Neural progenitor cell (in vitro differentiated cells): ENCODE results near the gene SPSB2. TPM values are rescaled to one million over a fixed set of nuclear protein-coding genes. Genes with fewer than 3 reads are reported as not detected.
A peak's percentile ranks its signal among the peaks of the same experiment; 100 is the strongest.

Experiments used
- DNase-seq: peaks from one replicate; pipeline ENCODE4 v3.0.0-alpha.2; 2016; ENCODE audit warnings: low spot score
- H2AFZ ChIP-seq: fragments of 200-600 bp; sonication (generic); replicated peaks from 2 replicates; pipeline ENCODE4 v1.6.1; 2016; ENCODE audit warnings: antibody characterized with exemption
- H3F3A ChIP-seq: fragments of 200-600 bp; sonication (generic); 2 replicates; pipeline ENCODE4 v1.6.1; 2016; ENCODE audit warnings: antibody characterized with exemption, low read depth
- H3K27ac ChIP-seq: fragments of 200-600 bp; sonication (generic); 2 replicates; pipeline ENCODE4 v1.5.1; 2016; ENCODE audit warnings: mild to moderate bottlenecking
- H3K27me3 ChIP-seq: fragments of 200-600 bp; sonication (generic); 2 replicates; pipeline ENCODE4 v1.6.1; 2016; ENCODE audit warnings: mild to moderate bottlenecking, moderate library complexity
- H3K36me3 ChIP-seq: fragments of 200-600 bp; sonication (generic); 2 replicates; pipeline ENCODE4 v1.5.1; 2016
- H3K4me1 ChIP-seq: fragments of 200-600 bp; sonication (generic); 2 replicates; pipeline ENCODE4 v1.6.1; 2016; ENCODE audit warnings: mixed run types
- H3K4me2 ChIP-seq: fragments of 200-600 bp; sonication (generic); 2 replicates; pipeline ENCODE4 v1.6.1; 2016
- H3K4me3 ChIP-seq: fragments of 200-600 bp; sonication (generic); 2 replicates; pipeline ENCODE4 v1.5.1; 2016
- H3K79me2 ChIP-seq: fragments of 200-600 bp; sonication (generic); 2 replicates; pipeline ENCODE4 v1.6.1; 2016; ENCODE audit warnings: low read depth
- H3K9ac ChIP-seq: fragments of 200-600 bp; sonication (generic); 2 replicates; pipeline ENCODE4 v1.6.1; 2016
- H3K9me3 ChIP-seq: fragments of 200-600 bp; sonication (generic); 2 replicates; pipeline ENCODE4 v1.5.1; 2016; ENCODE audit warnings: low read depth
- H4K20me1 ChIP-seq: fragments of 200-600 bp; sonication (generic); 2 replicates; pipeline ENCODE4 v1.6.1; 2016; ENCODE audit warnings: low read depth
- H3K27ac Mint-ChIP-seq: 3 replicates; pipeline ENCODE4 v1.8.0; 2021; ENCODE audit warnings: mixed read lengths
- H3K27me3 Mint-ChIP-seq: 2 replicates; pipeline ENCODE4 v1.8.0; 2022; ENCODE audit warnings: low read depth, mild to moderate bottlenecking, inconsistent platforms, moderate library complexity, mixed read lengths; ENCODE audit not compliant: insufficient read depth
- H3K36me3 Mint-ChIP-seq: 3 replicates; pipeline ENCODE4 v1.8.0; 2021; ENCODE audit warnings: mixed read lengths
- H3K4me1 Mint-ChIP-seq: 3 replicates; pipeline ENCODE4 v1.8.0; 2021; ENCODE audit warnings: mixed read lengths
- H3K4me3 Mint-ChIP-seq: 3 replicates; pipeline ENCODE4 v1.8.0; 2021; ENCODE audit warnings: mild to moderate bottlenecking, moderate library complexity, mixed read lengths
- H3K9me3 Mint-ChIP-seq: 3 replicates; pipeline ENCODE4 v1.8.0; 2020; ENCODE audit warnings: mixed read lengths
- CTCF ChIP-seq: fragments of 200-600 bp; sonication (generic); IDR thresholded peaks from 2 replicates; pipeline ENCODE4 v1.5.1; 2017; ENCODE audit warnings: antibody characterized with exemption, mild to moderate bottlenecking
- EZH2 ChIP-seq: fragments of 200-600 bp; sonication (generic); IDR thresholded peaks from 2 replicates; pipeline ENCODE4 v1.6.1; 2017; ENCODE audit warnings: antibody characterized with exemption, mild to moderate bottlenecking, moderate library complexity
- EZH2phosphoT487 ChIP-seq: fragments of 200-600 bp; sonication (generic); IDR thresholded peaks from 2 replicates; pipeline ENCODE4 v1.6.1; 2017; ENCODE audit warnings: antibody characterized with exemption
- total RNA-seq: library from RNA; depleted of rRNA; stranded (reverse); fragments of >200 nt; gene quantifications from 2 replicates; pipeline ENCODE4 v1.2.3, GENCODE V29; 2015; ENCODE audit warnings: low replicate concordance

The SPSB2 gene
- total RNA-seq, 1 donor from 2014 or later: 0.65 TPM

GRCh38 chr12:6852651-6853354 is 20.3 kb downstream of the SPSB2 start:
- Histone ChIP-seq H3K27ac (peak overlapping the region; percentile 2), H3K4me1 (peaks cover 19% of the 10 kb centered on the region), H3K36me3 (peaks cover 2% of the 10 kb centered on the region), H4K20me1 (peaks cover 32% of the 10 kb centered on the region), H3K4me2 (peak overlapping the region; percentile 82), H2AFZ (no peak overlapping the region), H3K79me2 (peaks cover 54% of the 10 kb centered on the region), H3K27me3 (no peaks in the 10 kb centered on the region), H3F3A (peaks cover 34% of the 10 kb centered on the region), H3K9ac (no peak overlapping the region), H3K9me3 (no peaks in the 10 kb centered on the region), H3K4me3 (peak overlapping the region; percentile 73)
- no peaks in the 10 kb centered on the region for H3K9me3 Mint-ChIP-seq
- TF ChIP-seq CTCF (no peak), EZH2 (no peak), EZH2phosphoT487 (no peak)
- peaks cover 30% of the 10 kb centered on the region for H3K36me3 Mint-ChIP-seq
- peak; percentile 64 for DNase-seq
- peaks cover 37% of the 10 kb centered on the region for H3K4me1 Mint-ChIP-seq
- peak overlapping the region; percentile 93 for H3K4me3 Mint-ChIP-seq
- H3K27me3 Mint-ChIP-seq: peaks cover 7% of the 10 kb centered on the region
- H3K27ac Mint-ChIP-seq: peak overlapping the region; percentile 74

- H3K4me1 Mint-ChIP-seq: peaks cover 43% of the 10 kb centered on the region
- H4K20me1 ChIP-seq: peaks cover 32% of the 10 kb centered on the region
- H3K4me3 ChIP-seq: peak within 1 kb of the TSS; percentile 73
- peaks cover 19% of the 10 kb centered on the region for H3K4me1 ChIP-seq
- DNase-seq: peak; percentile 100
- no peaks in the 10 kb centered on the region for H3K36me3 ChIP-seq
- peak within 1 kb of the TSS; percentile 93 for H3K4me3 Mint-ChIP-seq
- H3K27me3 ChIP-seq: no peaks in the 10 kb centered on the region
- peak within 1 kb of the TSS; percentile 26 for H3K27ac ChIP-seq
- H3K36me3 Mint-ChIP-seq: peaks cover 32% of the 10 kb centered on the region
- peak within 1 kb of the TSS; percentile 97 for H3K27ac Mint-ChIP-seq
- H3K9ac ChIP-seq: no peak within 1 kb of the TSS
- H3F3A ChIP-seq: peaks cover 41% of the 10 kb centered on the region
- H3K27me3 Mint-ChIP-seq: peaks cover 7% of the 10 kb centered on the region
- peak within 1 kb of the TSS; percentile 88 for H3K4me2 ChIP-seq
- no peaks in the 10 kb centered on the region for H3K9me3 Mint-ChIP-seq
- peaks cover 54% of the 10 kb centered on the region for H3K79me2 ChIP-seq
- H3K9me3 ChIP-seq: no peaks in the 10 kb centered on the region
- H2AFZ ChIP-seq: peak within 1 kb of the TSS; percentile 90
- TF ChIP-seq EZH2: no peak
- TF ChIP-seq EZH2phosphoT487: no peak
- no peak for TF ChIP-seq CTCF
Measured at GRCh38 chr12:6851921-6852650, 21.0 kb downstream of the SPSB2 start, which contains the start of gene USP5. Gene USP5 (plus strand): TSS chr12:6852150. CDS start chr12:6852180, 30 bp downstream.

GRCh38 chr12:6851153-6851920 is 21.8 kb downstream of the SPSB2 start, which contains the start of gene CDCA3:
Gene CDCA3 (minus strand): TSS chr12:6851286. CDS start chr12:6850952, 334 bp downstream.
- no peak for TF ChIP-seq EZH2phosphoT487
- TF ChIP-seq EZH2: no peak
- TF ChIP-seq CTCF: no peak
- Histone ChIP-seq H3K9ac (peak within 1 kb of the TSS; percentile 16), H3K9me3 (no peaks in the 10 kb centered on the region), H3K27ac (peak within 1 kb of the TSS; percentile 26), H4K20me1 (peaks cover 32% of the 10 kb centered on the region), H3K4me2 (peak within 1 kb of the TSS; percentile 88), H3K4me1 (peaks cover 19% of the 10 kb centered on the region), H3K4me3 (peak within 1 kb of the TSS; percentile 73), H2AFZ (peak within 1 kb of the TSS; percentile 90), H3K79me2 (peaks cover 54% of the 10 kb centered on the region), H3K36me3 (no peaks in the 10 kb centered on the region), H3F3A (peaks cover 42% of the 10 kb centered on the region), H3K27me3 (no peaks in the 10 kb centered on the region)
- DNase-seq: peak; percentile 99
- Mint-ChIP-seq H3K36me3 (peaks cover 32% of the 10 kb centered on the region), H3K4me1 (peaks cover 46% of the 10 kb centered on the region), H3K4me3 (peak within 1 kb of the TSS; percentile 93), H3K9me3 (no peaks in the 10 kb centered on the region), H3K27me3 (peaks cover 5% of the 10 kb centered on the region), H3K27ac (peak within 1 kb of the TSS; percentile 97)
